A549 treated with CORT108297 at 1 μM for 4 hours (cell line): ENCODE results near the gene COL11A2. TPM values are rescaled to one million over a fixed set of nuclear protein-coding genes. Genes with fewer than 3 reads are reported as not detected.

Source experiments
- total RNA-seq: library from RNA; stranded (reverse); fragments of 200-300 nt; extraction: Qiagen RNA extraction; gene quantifications from 5 replicates; pipeline ENCODE4 v1.2.3, GENCODE V29; 2022

COL11A2 gene
- 0.52 to 1.2 TPM (median 0.92 TPM) in 5 replicates for total RNA-seq

GRCh38 chr6:33192105-33192646, at the start of gene COL11A2:
Gene COL11A2, minus strand, starts transcription at chr6:33192467. Its CDS starts 227 bp downstream, at chr6:33192240.

GRCh38 chr6:33208091-33208967, 16.1 kb upstream of the COL11A2 start, which contains the start of gene RING1:
Gene RING1, plus strand, starts transcription at chr6:33208500. Its CDS starts 323 bp downstream, at chr6:33208823.

GRCh38 chr6:33204415-33205190, 12.3 kb upstream of the COL11A2 start, which contains the start of gene HSD17B8:
Gene HSD17B8, plus strand, starts transcription at chr6:33204655. Its CDS starts 14 bp downstream, at chr6:33204669.

GRCh38 chr6:33200219-33201146, 8.2 kb upstream of the COL11A2 start, which contains the start of the genes RXRB and SLC39A7:
Gene RXRB, minus strand, starts transcription at chr6:33200665. Its CDS starts 189 bp downstream, at chr6:33200476.
Gene SLC39A7, plus strand, starts transcription at chr6:33200867. Its CDS starts 379 bp downstream, at chr6:33201246.

Other genes with a start within 250 kb of the COL11A2 start
- 2.4 to 3.6 TPM (median 2.7 TPM) in 5 replicates for gene HLA-DMA, start 239.4 kb downstream of the COL11A2 start, total RNA-seq
- gene BRD2, start 223.9 kb downstream of the COL11A2 start, total RNA-seq: 121 to 148 TPM (median 126 TPM) in 5 replicates
- 0.14 TPM in 1 of 5 replicates, not detected in the others for gene HLA-DOA, start 182.9 kb downstream of the COL11A2 start, total RNA-seq
- 0.05 to 0.22 TPM in 2 of 5 replicates, not detected in the others for gene HLA-DPA1, start 118.8 kb downstream of the COL11A2 start, total RNA-seq
- gene HLA-DPB1, start 116.5 kb downstream of the COL11A2 start, total RNA-seq: not detected in 5 replicates
- 18.0 to 24.0 TPM (median 21.6 TPM) in 5 replicates for gene RXRB, start 8.2 kb upstream of the COL11A2 start, total RNA-seq
- 111 to 117 TPM (median 113 TPM) in 5 replicates for gene SLC39A7, start 8.4 kb upstream of the COL11A2 start, total RNA-seq
- gene HSD17B8, start 12.2 kb upstream of the COL11A2 start, total RNA-seq: 12.9 to 17.5 TPM (median 16.9 TPM) in 5 replicates
- gene RING1, start 16.0 kb upstream of the COL11A2 start, total RNA-seq: 19.3 to 27.2 TPM (median 25.7 TPM) in 5 replicates
- 14.1 to 20.3 TPM (median 17.1 TPM) in 5 replicates for gene VPS52, start 79.4 kb upstream of the COL11A2 start, total RNA-seq
- 2,485 to 2,639 TPM (median 2,575 TPM) in 5 replicates for gene RPS18, start 79.6 kb upstream of the COL11A2 start, total RNA-seq
- 0.42 to 0.93 TPM (median 0.72 TPM) in 5 replicates for gene B3GALT4, start 84.7 kb upstream of the COL11A2 start, total RNA-seq
- gene WDR46, start 96.8 kb upstream of the COL11A2 start, total RNA-seq: 55.2 to 60.7 TPM (median 56.9 TPM) in 5 replicates
- gene PFDN6, start 97.1 kb upstream of the COL11A2 start, total RNA-seq: 98.0 to 128 TPM (median 112 TPM) in 5 replicates
- gene RGL2, start 106.5 kb upstream of the COL11A2 start, total RNA-seq: 11.1 to 16.5 TPM (median 15.2 TPM) in 5 replicates
- 39.1 to 43.3 TPM (median 40.3 TPM) in 5 replicates for gene TAPBP, start 121.6 kb upstream of the COL11A2 start, total RNA-seq
- gene ZBTB22, start 125.3 kb upstream of the COL11A2 start, total RNA-seq: 2.3 to 4.3 TPM (median 4.1 TPM) in 5 replicates
- 34.7 to 45.1 TPM (median 36.7 TPM) in 5 replicates for gene DAXX, start 130.5 kb upstream of the COL11A2 start, total RNA-seq
- gene KIFC1, start 199.4 kb upstream of the COL11A2 start, total RNA-seq: 41.3 to 47.9 TPM (median 45.8 TPM) in 5 replicates
- 12.9 to 20.5 TPM (median 18.7 TPM) in 5 replicates for gene PHF1, start 218.5 kb upstream of the COL11A2 start, total RNA-seq
- gene CUTA, start 225.6 kb upstream of the COL11A2 start, total RNA-seq: 179 to 238 TPM (median 212 TPM) in 5 replicates
- gene SYNGAP1, start 227.6 kb upstream of the COL11A2 start, total RNA-seq: 3.2 to 6.4 TPM (median 5.2 TPM) in 5 replicates